Left forelimb (tissue), 1 donor: ENCODE data around the gene CAVIN4.

Experiments used
- DNase-seq: peaks from one replicate; pipeline ENCODE4 v3.0.0-alpha.2; 2018; ENCODE audit warnings: low spot score

CAVIN4 gene, protein sequence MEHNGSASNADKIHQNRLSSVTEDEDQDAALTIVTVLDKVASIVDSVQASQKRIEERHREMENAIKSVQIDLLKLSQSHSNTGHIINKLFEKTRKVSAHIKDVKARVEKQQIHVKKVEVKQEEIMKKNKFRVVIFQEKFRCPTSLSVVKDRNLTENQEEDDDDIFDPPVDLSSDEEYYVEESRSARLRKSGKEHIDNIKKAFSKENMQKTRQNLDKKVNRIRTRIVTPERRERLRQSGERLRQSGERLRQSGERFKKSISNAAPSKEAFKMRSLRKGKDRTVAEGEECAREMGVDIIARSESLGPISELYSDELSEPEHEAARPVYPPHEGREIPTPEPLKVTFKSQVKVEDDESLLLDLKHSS

DNA sequence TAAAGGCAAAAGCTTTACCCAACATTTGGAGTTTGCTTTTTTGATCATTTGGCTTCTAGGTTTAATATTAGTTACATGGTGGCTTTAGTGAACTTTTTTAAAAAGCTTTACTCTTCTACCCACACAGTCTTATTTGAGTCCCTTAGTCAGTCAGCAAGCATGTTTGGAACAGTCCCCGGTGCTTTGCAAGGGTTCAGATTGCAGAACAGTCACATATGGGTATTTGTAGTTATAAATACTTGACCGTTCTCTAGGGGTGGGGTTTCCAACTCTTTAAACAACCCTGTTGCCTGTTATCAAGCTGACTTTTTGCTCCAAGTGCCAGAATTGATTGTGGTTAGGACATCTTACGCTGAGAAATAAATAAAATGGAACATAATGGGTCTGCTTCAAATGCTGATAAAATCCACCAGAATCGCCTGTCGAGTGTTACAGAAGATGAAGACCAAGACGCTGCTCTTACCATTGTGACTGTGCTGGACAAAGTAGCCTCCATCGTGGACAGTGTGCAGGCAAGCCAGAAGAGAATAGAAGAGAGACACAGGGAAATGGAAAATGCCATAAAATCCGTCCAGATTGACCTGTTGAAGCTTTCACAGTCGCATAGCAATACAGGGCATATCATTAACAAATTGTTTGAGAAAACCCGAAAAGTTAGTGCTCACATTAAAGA, at the start of gene CAVIN4:
Gene CAVIN4, plus strand, starts transcription at position 304 of the 673 bp plus-strand sequence. Its CDS starts 65 bp downstream, at position 369.
- DNase-seq, result no peak

DNA sequence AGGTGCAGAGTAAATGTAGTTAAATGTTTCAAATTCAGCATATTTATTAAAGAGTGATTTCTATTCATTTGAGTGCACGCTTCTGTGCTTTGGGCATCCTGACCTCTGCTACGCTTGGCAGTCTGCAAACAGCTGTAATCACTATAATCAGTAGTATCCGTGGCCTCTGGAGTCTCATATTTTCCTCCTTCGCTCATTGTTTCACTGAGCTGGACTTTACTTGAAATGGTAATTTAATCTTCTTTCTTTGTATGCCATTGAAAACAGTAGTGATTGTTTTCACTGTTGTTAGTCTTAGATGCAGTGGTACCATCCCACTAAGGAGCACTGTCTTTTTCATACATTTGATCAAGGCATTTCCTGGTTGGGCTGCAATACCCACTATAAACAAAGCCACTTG, 43.5 kb upstream of the CAVIN4 start:
- no peak for DNase-seq

DNA sequence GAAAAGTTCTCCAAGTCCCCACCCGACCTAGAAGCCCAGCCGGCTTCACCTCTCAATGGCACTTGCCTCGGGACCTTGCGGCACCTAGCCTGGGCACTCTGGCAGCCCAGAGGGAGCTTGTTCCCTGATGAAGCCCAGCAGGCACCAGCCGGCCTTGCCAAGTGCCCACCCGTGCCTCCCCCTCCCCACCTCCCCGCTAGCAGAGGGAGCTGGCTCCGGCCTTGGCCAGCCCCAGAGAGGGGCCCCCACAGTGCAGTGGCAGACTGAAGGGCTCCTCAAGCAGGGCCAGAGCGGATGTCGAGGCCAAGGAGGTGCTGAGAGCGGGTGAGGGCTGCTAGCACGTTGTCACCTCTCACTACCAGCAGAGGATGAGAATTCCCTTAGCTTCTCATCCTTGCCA, 37.6 kb upstream of the CAVIN4 start:
- no peak for DNase-seq

DNA sequence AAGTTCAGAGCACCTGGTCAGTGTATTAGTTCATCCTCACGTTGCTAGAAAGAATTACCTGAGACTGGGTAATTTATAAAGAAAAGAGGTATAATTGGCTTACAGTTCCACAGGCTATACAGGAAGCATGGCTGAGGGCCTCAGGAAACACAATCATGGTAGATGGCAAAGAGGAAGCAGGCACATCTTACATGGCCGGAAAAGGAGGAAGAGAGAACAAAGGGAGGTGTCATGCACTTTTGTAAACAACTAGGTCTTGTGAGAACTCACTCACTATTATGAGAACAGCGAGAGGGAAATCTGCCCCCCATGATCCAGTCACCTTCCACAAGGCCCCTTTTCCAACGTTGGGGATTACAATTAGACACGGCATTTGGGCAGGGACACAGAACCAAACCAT, 28.8 kb upstream of the CAVIN4 start:
- DNase-seq, result no peak

DNA sequence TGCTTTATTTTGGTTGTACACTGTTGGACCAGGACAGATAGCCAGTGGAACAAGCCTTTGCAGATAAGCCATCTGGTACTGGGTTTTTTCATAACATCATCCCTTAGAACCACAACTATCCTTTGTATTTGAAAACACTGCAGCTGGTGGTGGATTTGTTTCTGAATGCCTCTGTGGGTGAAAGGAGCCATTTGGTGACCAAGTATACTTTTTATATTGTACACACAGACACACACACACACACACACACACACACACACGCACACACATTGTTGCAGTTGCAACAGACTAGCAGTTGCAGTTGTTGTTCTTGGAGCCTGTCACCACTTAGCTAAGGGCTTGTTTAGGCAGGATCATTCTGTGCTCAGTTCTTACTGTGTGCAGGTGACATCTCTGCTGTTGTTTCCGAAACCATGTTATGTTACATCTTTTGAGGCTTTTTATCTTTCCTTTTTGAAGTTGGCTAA, 22.9 kb upstream of the CAVIN4 start:
- no peak for DNase-seq

DNA sequence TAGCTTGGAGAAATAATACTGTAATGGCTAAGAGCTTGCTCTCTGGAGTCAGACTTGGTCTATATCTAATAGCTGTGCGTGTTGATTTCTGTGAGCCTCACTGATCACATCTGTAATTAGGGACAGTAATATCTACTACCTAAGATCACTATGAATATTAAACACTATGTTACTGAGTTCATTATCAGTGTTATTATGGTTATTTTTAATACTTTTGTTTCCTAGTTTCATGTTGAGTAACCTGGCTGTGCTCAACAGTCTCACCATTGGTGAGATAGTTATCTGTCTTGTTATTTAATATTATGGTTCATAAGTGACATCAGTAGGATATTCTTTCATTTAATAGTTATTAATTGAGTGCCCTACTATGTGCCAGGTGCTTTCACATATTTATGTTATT, 22.4 kb upstream of the CAVIN4 start:
- no peak for DNase-seq

DNA sequence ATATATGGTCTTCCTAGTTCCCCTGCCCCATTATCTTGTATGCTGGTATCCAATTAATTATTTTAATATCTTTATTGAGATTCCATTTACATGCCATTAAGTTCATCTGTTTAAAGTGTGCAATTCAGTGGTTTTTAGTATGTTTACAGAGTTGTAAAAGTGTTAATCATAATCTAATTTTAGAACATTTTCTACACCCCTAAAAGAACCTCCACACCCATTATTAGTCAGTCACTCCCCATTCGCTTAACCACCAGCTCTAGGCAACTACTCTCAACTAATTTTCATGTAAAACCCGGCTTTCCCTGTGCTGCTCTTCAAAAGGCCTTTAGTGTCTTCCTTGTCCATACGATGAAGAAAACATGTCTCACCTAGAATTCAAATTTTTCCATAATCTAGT, 20.8 kb upstream of the CAVIN4 start:
- no peak for DNase-seq

DNA sequence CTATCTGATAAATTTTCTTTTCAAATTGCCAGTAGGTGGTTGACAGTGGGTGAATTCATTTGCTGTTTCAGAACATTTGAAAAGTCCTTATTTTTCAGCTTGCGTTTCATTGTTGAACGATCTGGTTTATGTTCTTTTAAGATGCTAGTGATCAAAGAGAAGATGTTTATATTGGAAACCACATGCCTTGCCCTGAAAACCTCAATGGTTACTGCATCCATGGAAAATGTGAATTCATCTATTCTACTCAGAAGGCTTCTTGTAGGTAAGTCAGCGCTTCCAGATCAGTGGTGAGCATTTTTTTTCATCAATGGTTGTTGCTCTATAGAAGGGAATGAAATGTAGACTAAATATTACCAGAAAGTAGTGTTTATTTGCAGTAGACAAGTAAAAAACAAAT, 16.6 kb upstream of the CAVIN4 start:
- no peak for DNase-seq

DNA sequence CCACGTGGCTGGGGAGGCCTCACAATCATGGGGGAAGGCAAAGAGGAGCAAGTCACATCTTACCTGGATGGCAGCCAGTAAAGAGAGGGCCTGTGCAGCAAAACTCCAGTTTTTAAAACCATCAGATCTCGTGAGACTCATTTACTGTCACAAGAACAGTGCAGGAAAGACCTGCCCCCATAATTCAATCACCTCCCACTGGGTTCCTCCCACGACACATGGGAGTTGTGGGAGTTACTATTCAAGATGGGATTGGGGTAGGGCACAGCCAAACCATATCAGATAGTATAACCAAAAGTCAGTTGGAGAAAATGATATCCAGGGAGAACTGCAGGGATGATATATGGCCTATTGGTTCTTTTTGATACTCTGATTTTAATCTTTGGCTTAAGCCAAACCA, 10.0 kb upstream of the CAVIN4 start:
- no peak for DNase-seq

DNA sequence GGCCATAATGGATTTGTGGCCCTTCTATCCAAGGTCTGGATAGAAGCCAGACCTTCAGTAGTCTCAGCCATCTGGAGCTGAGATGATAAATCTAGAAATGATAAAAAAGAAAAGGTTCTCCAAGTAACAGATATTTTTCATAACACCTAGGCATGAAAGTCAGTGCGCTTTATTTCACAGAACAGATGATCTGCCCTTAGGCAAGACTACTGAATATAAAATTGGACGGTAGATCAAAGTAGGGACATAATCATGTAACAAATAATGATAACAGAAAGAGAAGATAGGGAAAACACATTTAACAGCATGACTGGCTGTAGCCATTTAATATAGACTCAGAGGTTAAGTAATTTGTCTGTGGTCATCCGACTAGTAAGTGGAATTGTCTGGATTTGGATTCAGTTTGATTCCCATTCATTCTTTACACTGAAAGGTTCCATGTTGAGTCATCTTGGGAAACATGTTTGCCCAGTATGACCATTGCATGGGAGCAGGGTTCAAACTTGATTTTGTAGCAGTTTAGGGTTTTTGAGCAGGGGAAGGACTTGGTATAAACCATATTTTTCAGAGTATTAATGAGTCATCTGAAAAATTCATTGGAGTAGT, 4.1 kb upstream of the CAVIN4 start:
- no peak for DNase-seq

DNA sequence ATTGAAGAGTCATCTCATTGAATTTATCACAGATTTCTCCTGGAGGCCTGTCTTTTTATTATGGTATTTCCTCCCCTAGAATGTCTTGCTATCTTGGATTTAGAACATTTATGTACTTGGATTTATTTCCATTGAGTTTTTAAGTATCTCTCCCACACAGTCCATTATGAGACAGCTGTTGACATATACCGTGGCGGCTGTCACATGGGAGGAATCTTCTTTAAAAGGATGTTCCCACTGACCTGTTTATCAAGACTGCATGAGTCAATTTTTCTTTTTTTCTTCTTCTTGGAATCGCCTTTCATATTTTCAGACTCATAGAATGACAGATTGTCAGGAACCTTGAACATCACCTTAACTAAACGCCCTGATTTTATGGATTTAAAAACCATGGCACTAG, 2.9 kb upstream of the CAVIN4 start:
- no peak for DNase-seq

DNA sequence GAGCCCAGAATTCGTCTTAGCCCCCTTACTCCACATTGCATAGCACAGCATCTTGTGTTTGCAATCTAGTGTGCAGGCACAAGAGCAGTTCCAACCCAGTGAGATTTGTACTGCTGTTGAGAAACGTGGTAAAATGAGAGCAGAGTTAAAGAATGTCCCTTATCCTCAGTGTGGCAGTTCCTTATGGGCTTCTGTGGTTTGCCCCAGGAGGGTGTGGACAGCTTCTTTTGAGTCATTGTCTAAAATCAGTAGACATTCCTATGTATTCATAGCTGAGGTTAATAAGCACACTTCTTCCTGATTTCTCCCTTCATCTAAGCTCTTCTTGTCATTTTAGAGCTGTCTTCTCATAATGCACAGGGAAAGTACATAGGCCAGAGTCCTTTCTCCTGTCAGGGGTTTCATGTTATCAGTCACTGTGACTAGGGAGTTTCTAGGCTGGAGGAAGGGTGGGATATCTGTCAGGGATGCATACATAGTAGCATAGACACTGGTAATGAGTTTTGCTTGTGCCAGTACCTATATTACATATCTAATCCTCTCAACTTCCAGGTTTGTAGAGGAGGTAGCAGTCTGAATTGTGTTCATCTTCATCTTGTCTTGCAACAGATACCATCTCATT, 2.0 kb upstream of the CAVIN4 start:
- DNase-seq, result no peak

DNA sequence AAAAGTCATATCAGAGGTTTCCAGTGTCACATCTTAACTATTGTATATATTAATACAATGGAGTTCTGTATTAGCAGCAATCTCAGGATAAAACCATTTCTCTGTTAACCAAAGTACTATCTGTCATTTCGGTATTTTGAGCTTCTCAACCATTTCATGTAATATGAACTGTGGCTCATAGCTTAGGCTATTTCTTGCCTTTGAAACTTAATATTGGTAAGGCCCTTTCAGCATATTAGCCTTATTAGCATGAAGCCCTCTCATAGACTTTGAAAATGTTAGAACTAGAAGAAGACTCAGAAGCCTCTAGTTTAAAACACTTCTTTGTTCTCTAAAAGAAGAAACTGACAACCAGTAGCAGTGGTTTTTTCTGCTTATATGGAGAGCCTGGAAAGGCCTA, 731 bp downstream of the CAVIN4 start:
- DNase-seq, result no peak

DNA sequence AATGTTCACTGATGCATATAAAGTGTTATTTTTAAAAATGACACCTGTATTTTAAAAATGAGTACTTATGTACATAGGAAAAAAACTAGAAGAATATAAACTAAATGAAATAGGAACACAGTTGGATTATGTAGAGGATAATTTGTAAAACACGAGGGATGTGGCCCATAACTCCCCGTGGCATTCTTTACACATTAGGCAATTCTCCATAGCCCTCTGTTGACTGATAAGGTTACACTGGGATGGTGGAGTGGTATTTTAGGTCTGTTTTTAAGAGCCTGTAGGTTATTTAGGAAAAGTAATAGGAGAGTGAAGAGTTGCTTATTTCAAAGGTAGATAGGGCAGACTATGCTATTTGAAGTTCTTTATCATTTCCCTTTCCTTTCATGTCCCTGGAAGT, 1.8 kb downstream of the CAVIN4 start:
- DNase-seq, result no peak

DNA sequence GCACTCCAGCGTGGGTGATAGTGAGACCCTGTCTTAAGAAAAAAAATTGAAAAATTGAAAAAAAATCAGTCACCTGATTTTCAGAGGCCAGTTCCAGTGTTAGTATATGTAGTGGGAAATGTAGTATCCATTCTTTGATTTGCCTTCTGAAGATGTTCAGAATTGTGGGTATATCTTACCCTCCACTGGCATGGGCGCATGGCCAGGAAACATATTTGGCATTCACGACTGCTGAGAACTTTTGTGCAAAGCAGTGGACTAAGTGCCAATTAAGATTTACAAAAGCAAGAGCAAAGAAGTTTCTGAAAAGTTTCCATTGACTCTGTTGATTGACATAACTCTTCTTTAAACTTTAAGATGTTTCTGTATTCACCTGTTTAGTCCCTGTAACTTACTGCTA, 2.4 kb downstream of the CAVIN4 start:
- DNase-seq, result no peak

DNA sequence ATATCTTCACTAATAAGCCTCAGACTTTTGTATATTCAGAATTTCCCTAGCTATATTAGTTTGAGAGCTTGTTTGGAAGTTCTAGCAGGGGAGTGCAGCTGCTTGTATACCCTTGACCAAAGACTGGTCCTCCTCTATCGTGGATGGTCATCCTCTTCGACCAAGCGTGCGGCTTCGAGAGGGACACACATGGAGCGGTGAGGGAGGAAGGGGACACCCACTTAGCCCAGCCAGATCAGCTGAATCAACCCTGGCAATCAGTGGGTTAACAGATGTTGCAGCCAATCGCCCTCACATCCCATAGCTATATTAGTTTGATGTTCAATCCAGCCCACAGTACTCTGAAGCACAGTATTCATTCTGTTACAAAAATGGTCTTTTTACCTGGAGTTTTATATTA, 3.2 kb downstream of the CAVIN4 start:
- DNase-seq, result no peak

DNA sequence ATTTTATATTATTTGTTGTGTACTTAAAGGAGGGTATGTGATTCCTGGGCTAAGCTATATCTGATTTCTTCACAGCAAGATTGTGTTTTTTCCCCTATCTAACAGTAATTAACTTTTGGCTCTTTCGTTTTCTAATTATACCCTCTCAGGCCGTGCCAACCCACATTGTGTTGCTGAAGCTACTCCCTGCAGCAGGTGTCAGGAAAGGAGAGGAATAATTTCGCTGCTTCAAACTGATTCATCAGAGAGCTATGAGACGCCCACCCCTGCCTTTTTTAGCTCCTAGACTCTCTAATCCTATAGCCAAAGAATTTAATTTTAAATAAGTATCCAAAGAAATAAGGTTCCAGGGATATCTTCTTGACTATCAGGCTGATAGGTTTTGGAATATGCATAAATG, 3.8 kb downstream of the CAVIN4 start:
- DNase-seq, result no peak

DNA sequence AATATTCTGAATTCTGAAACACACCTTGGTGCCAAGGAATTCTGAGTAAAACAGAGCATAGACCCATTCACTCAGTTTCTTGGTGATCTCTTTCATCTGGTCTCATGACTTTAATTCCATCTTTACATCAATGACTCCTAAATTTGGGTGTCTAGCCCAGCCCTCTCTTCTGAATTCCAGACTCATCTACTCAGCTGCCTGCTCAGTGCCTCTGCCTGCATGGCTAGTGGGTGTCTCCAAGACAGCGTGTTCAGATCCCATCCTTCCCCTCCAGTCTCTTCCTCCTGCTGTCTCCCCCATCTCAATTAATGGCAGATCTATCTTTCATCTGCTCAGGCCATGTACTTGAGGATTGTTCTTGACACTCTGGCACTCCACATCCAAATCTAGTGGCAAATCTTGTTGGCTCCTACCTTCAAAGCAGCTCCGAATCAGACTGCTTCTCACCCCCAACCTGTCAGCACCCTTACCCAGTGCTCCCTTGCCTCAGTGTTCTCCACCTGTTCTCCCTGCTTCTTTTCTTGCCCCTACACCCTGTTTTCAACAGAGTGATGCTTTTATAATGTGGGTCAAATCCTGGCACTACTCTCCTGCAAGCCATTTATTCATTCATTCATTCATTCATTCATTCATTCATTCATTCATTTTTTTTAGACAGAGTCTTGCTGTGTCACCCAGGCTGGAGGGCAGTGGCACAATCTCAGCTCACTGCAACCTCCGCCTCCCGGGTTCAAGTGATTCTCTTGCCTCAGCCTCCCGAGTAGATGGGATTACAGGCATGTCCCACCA, 5.3 kb downstream of the CAVIN4 start:
- DNase-seq, result no peak

DNA sequence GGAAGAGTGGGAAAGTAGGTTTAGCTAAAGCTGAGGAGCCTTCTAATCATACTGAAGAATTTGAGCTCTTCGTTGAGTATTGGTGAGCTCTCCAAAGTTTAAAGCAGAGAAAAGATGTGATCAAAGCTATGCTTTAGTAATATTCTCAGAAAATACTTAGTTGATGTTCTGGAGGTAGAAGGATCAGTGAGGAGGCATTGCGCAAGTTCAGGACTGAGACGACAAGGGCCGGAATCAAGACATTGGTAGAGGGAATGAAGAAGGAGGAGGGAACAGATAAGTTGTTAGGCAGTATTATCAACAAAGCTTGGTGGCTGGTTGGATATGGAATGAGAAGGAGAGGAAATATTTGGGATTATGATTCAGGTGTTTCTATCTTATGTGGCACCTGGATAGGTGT, 7.1 kb downstream of the CAVIN4 start:
- no peak for DNase-seq

DNA sequence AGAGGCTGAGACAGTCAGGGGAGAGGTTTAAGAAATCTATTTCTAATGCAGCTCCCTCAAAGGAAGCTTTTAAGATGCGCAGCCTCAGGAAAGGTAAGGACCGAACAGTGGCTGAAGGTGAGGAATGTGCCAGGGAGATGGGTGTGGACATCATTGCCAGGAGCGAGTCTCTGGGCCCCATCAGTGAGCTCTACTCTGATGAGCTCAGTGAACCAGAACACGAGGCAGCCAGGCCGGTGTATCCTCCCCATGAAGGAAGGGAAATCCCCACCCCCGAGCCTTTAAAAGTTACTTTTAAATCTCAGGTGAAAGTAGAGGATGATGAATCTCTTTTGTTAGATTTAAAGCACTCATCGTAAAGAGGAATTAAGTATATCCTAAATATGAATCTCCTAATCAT, 8.2 kb downstream of the CAVIN4 start:
- DNase-seq, result no peak

DNA sequence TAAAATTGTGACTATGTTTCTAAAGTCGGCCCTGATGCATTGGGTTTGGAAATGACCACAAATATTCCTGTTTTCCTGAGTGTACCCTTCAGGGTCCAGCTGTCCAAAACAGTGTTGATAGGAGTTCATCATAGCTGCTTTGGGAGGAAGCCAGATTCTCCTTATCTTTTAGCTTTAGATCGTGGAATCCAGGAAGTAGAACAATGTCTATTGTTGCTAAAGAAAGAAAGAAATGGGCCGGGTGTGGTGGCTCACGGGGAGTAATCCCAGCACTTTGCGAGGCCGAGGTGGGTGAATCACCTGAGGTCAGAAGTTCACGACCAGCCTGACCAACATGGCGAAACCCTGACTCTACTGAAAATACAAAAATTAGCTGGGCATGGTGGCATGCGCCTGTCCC, 9.5 kb downstream of the CAVIN4 start:
- DNase-seq, result no peak

DNA sequence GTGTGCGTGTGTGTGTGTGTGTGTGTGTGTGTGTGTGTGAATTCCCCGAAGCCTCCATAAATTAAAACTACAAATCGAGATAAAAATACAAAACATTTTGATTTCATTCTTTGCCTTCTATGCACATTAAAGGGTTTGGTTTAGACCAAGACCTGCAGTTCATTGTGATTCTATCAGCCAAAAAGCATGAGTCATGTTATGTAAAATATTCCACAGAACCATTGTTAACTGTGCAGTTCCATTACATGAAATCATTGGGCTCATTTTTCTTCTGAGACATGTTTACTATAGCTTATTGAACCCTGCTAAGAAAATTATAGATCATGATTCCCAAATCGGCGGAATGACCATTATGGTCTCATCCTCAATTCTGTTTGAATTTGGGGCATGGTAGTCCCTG, 11.7 kb downstream of the CAVIN4 start:
- DNase-seq, result no peak
